Endothelial cell of umbilical vein (primary cell): Measurements from ENCODE around the gene ACTG1. TPM values are rescaled to one million over a fixed set of nuclear protein-coding genes. Genes with fewer than 3 reads are reported as not detected.

Experiments
- BruUV-seq: library from RNA; stranded (reverse); fragments of 400-500 nt; replicated peaks from 2 replicates; lab custom pipeline; 2021; lab: Mats Ljungman, UMichigan
- CTCF ChIA-PET: fragments of 300-600, 350-600 bp; sonication (Branson Sonifier 250); formaldehyde crosslinking; loops from one replicate; lab custom pipeline; 2021; ENCODE audit warnings: antibody characterized with exemption, inconsistent platforms; lab: Charles Lee
- POLR2A ChIA-PET: fragments of 300-600, 350-600 bp; sonication (Branson Sonifier 250); formaldehyde crosslinking; loops from one replicate; lab custom pipeline; 2021; ENCODE audit warnings: antibody characterized with exemption, inconsistent platforms; lab: Charles Lee
- DNase-seq: peaks from one replicate; pipeline ENCODE4 v3.0.0-alpha.2; 2011; ENCODE audit warnings: low read depth, low spot score
- FAIRE-seq: peaks from 2 replicates; lab custom pipeline; 2011; peaks lifted over from hg19 to GRCh38; lab: Jason Lieb, UNC
- H2AFZ ChIP-seq: 2 replicates; pipeline ENCODE4 v1.6.0; 2012; ENCODE audit warnings: low read depth, low read length, control low read depth, inconsistent platforms
- H3K27ac ChIP-seq: 2 replicates; pipeline ENCODE4 v1.5.1; 2011; ENCODE audit warnings: low read depth, mild to moderate bottlenecking, control low read depth, low read length, moderate library complexity; ENCODE audit not compliant: insufficient read depth
- H3K27me3 ChIP-seq, 2 experiments: 2 replicates each; pipeline versions ENCODE4 v1.6.0 to v1.6.1; 2011; ENCODE audit warnings: low read length in 2 of 2, mixed read lengths in 1 of 2; ENCODE audit not compliant: control insufficient read depth in 2 of 2, insufficient read depth in 2 of 2
- H3K36me3 ChIP-seq, 2 experiments: 2 replicates in 1 of 2; 3 replicates in 1 of 2; pipeline ENCODE4 v1.5.1; 2011; ENCODE audit warnings: low read length in 2 of 2, mild to moderate bottlenecking in 1 of 2, moderate library complexity in 1 of 2; ENCODE audit not compliant: control insufficient read depth in 2 of 2, insufficient read depth in 2 of 2; ENCODE audit errors: extremely low read depth in 1 of 2
- H3K4me1 ChIP-seq: 3 replicates; pipeline ENCODE4 v1.5.1; 2011; ENCODE audit warnings: mild to moderate bottlenecking, low read length; ENCODE audit not compliant: control insufficient read depth, insufficient read depth; ENCODE audit errors: extremely low read depth
- H3K4me2 ChIP-seq: 2 replicates; pipeline ENCODE4 v1.6.1; 2011; ENCODE audit warnings: low read length, control low read depth, mixed read lengths; ENCODE audit not compliant: insufficient read depth
- H3K4me3 ChIP-seq, 3 experiments: fragments of 200-600 bp in 1 of 3; sonication (generic), shearing (Covaris generic) in 1 of 3; replicated peaks in 1 of 3; 2 replicates each; pipeline ENCODE4 v1.5.1; 2011 to 2016; ENCODE audit warnings: control low read depth in 3 of 3, low read length in 3 of 3, mild to moderate bottlenecking in 2 of 3, inconsistent platforms in 1 of 3, low read depth in 1 of 3, moderate library complexity in 1 of 3; ENCODE audit not compliant: insufficient read depth in 1 of 3
- H3K79me2 ChIP-seq: 2 replicates; pipeline ENCODE4 v1.6.0; 2012; ENCODE audit warnings: low read length, inconsistent platforms; ENCODE audit not compliant: control insufficient read depth, insufficient read depth
- H3K9ac ChIP-seq: replicated peaks from 2 replicates; pipeline ENCODE3; 2011; ENCODE audit warnings: low read length, control low read depth; ENCODE audit not compliant: insufficient read depth; ENCODE audit errors: extremely low read depth
- H3K9me1 ChIP-seq: replicated peaks from 3 replicates; pipeline ENCODE4 v1.6.0; 2011; ENCODE audit warnings: mild to moderate bottlenecking, low read length; ENCODE audit not compliant: control insufficient read depth, insufficient read depth; ENCODE audit errors: extremely low read depth
- H3K9me3 ChIP-seq: replicated peaks from 2 replicates; pipeline ENCODE4 v1.5.1; 2012; ENCODE audit warnings: low read length, inconsistent platforms; ENCODE audit not compliant: control insufficient read depth, insufficient read depth
- H4K20me1 ChIP-seq: replicated peaks from 2 replicates; pipeline ENCODE3; 2011; ENCODE audit warnings: mild to moderate bottlenecking, low read length; ENCODE audit not compliant: control insufficient read depth, insufficient read depth; ENCODE audit errors: extremely low read depth
- CTCF ChIP-seq, 2 donors: IDR thresholded peaks; 1 replicate in 1 of 2; 2 replicates in 1 of 2; pipeline ENCODE4 v1.5.1; 2011; ENCODE audit warnings: low read length in 2 of 2, mild to moderate bottlenecking in 2 of 2, moderate library complexity in 2 of 2, control low read depth in 1 of 2, inconsistent platforms in 1 of 2, low read depth in 1 of 2; ENCODE audit not compliant: insufficient read depth in 1 of 2; ENCODE audit errors: extremely low read depth in 1 of 2
- EZH2 ChIP-seq: IDR thresholded peaks from 2 replicates; pipeline ENCODE4 v1.6.1; 2012; ENCODE audit warnings: borderline replicate concordance, low read depth, mild to moderate bottlenecking, moderate library complexity, low read length, inconsistent platforms; ENCODE audit not compliant: severe bottlenecking
- FOS ChIP-seq: IDR thresholded peaks from 2 replicates; pipeline ENCODE4 v1.6.1; 2011; ENCODE audit warnings: mild to moderate bottlenecking, low read length, moderate library complexity, borderline replicate concordance; ENCODE audit not compliant: insufficient read depth
- GATA2 ChIP-seq: IDR thresholded peaks from 2 replicates; pipeline ENCODE4 v1.7.0; 2011; ENCODE audit warnings: low read depth, mild to moderate bottlenecking, moderate library complexity, mixed read lengths, low read length; ENCODE audit not compliant: insufficient read length, insufficient read depth
- JUN ChIP-seq: IDR thresholded peaks from 2 replicates; pipeline ENCODE4 v1.6.1; 2011; ENCODE audit warnings: borderline replicate concordance, low read depth; ENCODE audit not compliant: insufficient read length, insufficient read depth
- MAX ChIP-seq: IDR thresholded peaks from 2 replicates; pipeline ENCODE4 v1.6.1; 2011; ENCODE audit not compliant: insufficient read depth, insufficient read length
- MYC ChIP-seq: IDR thresholded peaks from one replicate; pipeline ENCODE4 v1.6.1; 2011; ENCODE audit warnings: mild to moderate bottlenecking, low read depth, low read length
- POLR2A ChIP-seq: IDR thresholded peaks from 2 replicates; pipeline ENCODE4 v1.6.1; 2012; ENCODE audit warnings: low read depth, mild to moderate bottlenecking, control low read depth, low read length
- POLR2AphosphoS5 ChIP-seq: IDR thresholded peaks from 2 replicates; pipeline ENCODE4 v1.6.1; 2012; ENCODE audit warnings: low read depth, mild to moderate bottlenecking, control low read depth, low read length, moderate library complexity; ENCODE audit not compliant: insufficient read depth
- dilution Hi-C: fragments of 300-500 bp; cut with MboI; formaldehyde crosslinking; loops from one replicate; pipeline ENCODE4 v1.15.0; 2019; ENCODE audit warnings: low sequenced_read_pairs; ENCODE audit not compliant: extremely low pct_ligation_motif_present
- intact Hi-C: fragments of 100-400 bp; cut with micrococcal nuclease; formaldehyde crosslinking; loops from one replicate; pipeline ENCODE4 v1.10.0; 2022
- polyA plus RNA-seq, 4 experiments: library from polyadenylated mRNA; depleted of rRNA in 3 of 4; stranded (reverse) in 3 of 4; unstranded in 1 of 4; fragments of >200 nt; gene quantifications; 2 replicates each; pipeline versions ENCODE4 v1.2.1 to v1.2.3, GENCODE V29; 2011 to 2012; ENCODE audit warnings: missing spikeins in 1 of 4
- total RNA-seq: library from RNA; stranded (reverse); gene quantifications from 2 replicates; pipeline ENCODE4 v1.2.3, GENCODE V29; 2021

Gene ACTG1
- total and polyA plus RNA-seq, 2 donors (not counting 3 experiments of a cell fraction or from before 2014, with no cell fraction given) = 6,127 to 10,663 TPM

DNA sequence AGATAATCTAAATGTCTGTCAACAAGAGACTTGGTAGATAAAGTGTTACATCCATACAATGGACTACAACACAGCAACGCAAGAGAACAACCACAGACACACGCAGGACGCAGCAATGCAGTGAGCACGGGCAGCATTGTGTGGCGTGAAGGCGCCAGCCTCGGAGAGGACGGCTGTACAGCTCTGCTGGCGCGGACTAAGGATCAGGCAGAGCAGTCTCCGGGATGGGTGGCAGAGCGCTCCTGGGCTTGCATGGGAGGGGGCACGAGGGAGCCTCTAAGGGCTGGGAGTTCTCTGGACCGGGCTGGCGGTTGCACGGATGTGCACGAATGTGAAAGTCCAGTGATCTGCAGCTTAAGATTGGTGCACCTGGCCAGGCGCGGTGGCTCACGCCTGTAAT lies 34.5 kb downstream of the ACTG1 start:
- Histone ChIP-seq H3K27ac (no peak overlapping the region), H3K4me3 (no peak overlapping the region), H3K9me1 (no peaks in the 10 kb centered on the region), H3K36me3 (no peaks in the 10 kb centered on the region), H3K4me1 (peaks cover 4% of the 10 kb centered on the region), H3K9me3 (no peaks in the 10 kb centered on the region), H4K20me1 (no peaks in the 10 kb centered on the region), H3K9ac (no peak overlapping the region), H3K79me2 (no peaks in the 10 kb centered on the region), H2AFZ (no peak overlapping the region), H3K4me2 (no peak overlapping the region), H3K27me3 (peaks cover 0 to 1% of the 10 kb centered on the region in 2 experiments)
- TF ChIP-seq POLR2AphosphoS5 (no peak), GATA2 (no peak), POLR2A (no peak), MAX (no peak), EZH2 (no peak), JUN (no peak), MYC (no peak), CTCF (IDR thresholded peaks at IDR 0.05; ENCODE audit: extremely low read depth in 1 of 2, insufficient read depth in 1 of 2, low read depth in 1 of 2, low read length in 2 of 2) (no peak), FOS (no peak)
- POLR2A ChIA-PET = no interaction called here
- dilution Hi-C loops (no loop called here), intact Hi-C loops (no loop called here)
- CTCF ChIA-PET = no interaction called here
- no TSS peak for BruUV-seq
- FAIRE-seq (no peak), DNase-seq (no peak)
